Choroid plexus epithelial cell (primary cell): ENCODE results near the gene MLLT3.
"Not testable (repeated sequence)": the region's sequence is repeated elsewhere in the genome, so short reads cannot be mapped to it uniquely, and the experiment has no call there.

Experiments
- DNase-seq: peaks from one replicate; pipeline ENCODE4 v3.0.0-alpha.2; 2010; ENCODE audit warnings: low read depth
- H3K4me3 ChIP-seq: 2 replicates; pipeline ENCODE4 v1.5.1; 2011; ENCODE audit warnings: low read depth, mild to moderate bottlenecking, control low read depth, low read length, moderate library complexity
- CTCF ChIP-seq: conservative IDR thresholded peaks from 2 replicates; pipeline ENCODE4 v1.5.1; 2011; ENCODE audit warnings: low read depth, mild to moderate bottlenecking, control low read depth, inconsistent platforms, low read length, moderate library complexity

MLLT3 gene

GRCh38 chr9:20584968-20585643 is 37.2 kb downstream of the MLLT3 start:
- H3K4me3 ChIP-seq, result no peak overlapping the region
- no peak for TF ChIP-seq CTCF
- no peak for DNase-seq

- H3K4me3 ChIP-seq, result not testable (repeated sequence)
Observed at GRCh38 chr9:20583088-20583487, 39.2 kb downstream of the MLLT3 start.

GRCh38 chr9:20582150-20582549 is 40.1 kb downstream of the MLLT3 start:
- no peak overlapping the region for H3K4me3 ChIP-seq
- no peak for DNase-seq
- no peak for TF ChIP-seq CTCF

More at GRCh38 chr9:20583088-20583487, 39.2 kb downstream of the MLLT3 start:
- DNase-seq, result not testable (repeated sequence)

GRCh38 chr9:20580673-20581072 is 41.6 kb downstream of the MLLT3 start:
- TF ChIP-seq CTCF, result no peak
- no peak overlapping the region for H3K4me3 ChIP-seq
- no peak for DNase-seq

- DNase-seq, result no peak
- H3K4me3 ChIP-seq, result no peak overlapping the region
- TF ChIP-seq CTCF, result no peak
Observed at GRCh38 chr9:20579524-20580314, 42.6 kb downstream of the MLLT3 start.

GRCh38 chr9:20573023-20573422 is 49.3 kb downstream of the MLLT3 start:
- no peak for TF ChIP-seq CTCF
- DNase-seq, result no peak
- no peak overlapping the region for H3K4me3 ChIP-seq

GRCh38 chr9:20570756-20571155 is 51.5 kb downstream of the MLLT3 start:
- H3K4me3 ChIP-seq, result no peak overlapping the region
- no peak for TF ChIP-seq CTCF
- peak; percentile 81 for DNase-seq
